ENCODE measurements around the gene DPYSL4. TPM values are rescaled to one million over a fixed set of nuclear protein-coding genes. Genes with fewer than 3 reads are reported as not detected.
A peak's percentile ranks its signal among the peaks of the same experiment; 100 is the strongest.

Gene DPYSL4
- total RNA-seq, 1 experiment from 2014 or later, result 26.3 TPM

DNA sequence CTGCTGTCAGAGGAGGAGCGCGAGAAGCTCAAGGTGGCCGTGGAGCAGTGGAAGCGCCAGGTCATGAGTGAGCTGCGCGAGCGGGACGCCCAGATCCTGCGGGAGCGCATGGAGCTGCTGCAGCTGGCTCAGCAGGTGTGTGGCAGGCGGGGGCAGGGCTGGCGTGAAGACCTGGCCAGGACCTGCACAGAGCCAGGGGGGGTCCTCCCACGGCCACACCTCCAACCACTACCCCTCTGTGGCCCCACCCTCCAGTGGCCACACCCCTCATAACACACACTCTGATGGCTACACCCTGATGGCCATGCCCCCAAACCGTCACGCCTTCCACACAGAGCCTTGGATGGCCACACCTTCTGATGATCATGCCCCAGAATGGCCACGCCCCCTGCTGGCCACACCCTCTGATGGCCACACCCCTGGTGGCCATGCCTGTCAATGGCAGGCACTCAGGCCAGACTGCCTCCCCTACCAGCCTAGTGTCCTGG is 23.4 kb upstream of the DPYSL4 start:
- H3K9ac ChIP-seq (ENCODE audit: extremely low read depth, insufficient read length, low read length), result no peak overlapping the region
- no CpG with 5 or more reads among the region's 16 CpGs for WGBS (ENCODE audit: extremely low coverage, insufficient read length, low lambda C conversion rate)

More for the DNA sequence above, 23.4 kb upstream of the DPYSL4 start:
- H3K23ac ChIP-seq (ENCODE audit: insufficient read length, low read depth, low read length), result no peak overlapping the region
- no peak overlapping the region for H2BK15ac ChIP-seq (ENCODE audit: low read depth, low read length)
- no peaks in the 10 kb centered on the region for H3K79me2 ChIP-seq (ENCODE audit: insufficient read depth, low read length)
- no peaks in the 10 kb centered on the region; the same call in 1 of the 2 replicates for H3K4me1 ChIP-seq (ENCODE audit: insufficient read depth, low read length)
- no peak overlapping the region for H3K4ac ChIP-seq (ENCODE audit: low read depth, low read length)
- Mint-ChIP-seq H3K27me3 (ENCODE audit: low read depth) (peaks cover 7% of the 10 kb centered on the region), H3K9me3 (peaks cover 0 to 5% of the 10 kb centered on the region in 2 experiments; a peak in 4 of 5 replicates), H3K4me1 (peaks cover 14 to 27% of the 10 kb centered on the region in 2 experiments), H3K4me3 (peak overlapping the region; percentile 31 to 50; a peak in 3 of 5 replicates), H3K36me3 (ENCODE audit: insufficient read depth in 1 of 3, low read depth in 3 of 3) (no peaks in the 10 kb centered on the region; a peak in 1 of 7 replicates), H3K27ac (no peak overlapping the region; a peak in 1 of 7 replicates)
- no peak overlapping the region for H2AFZ ChIP-seq (ENCODE audit: low read length)
- H4K91ac ChIP-seq (ENCODE audit: insufficient read length, low read depth, low read length), result no peak overlapping the region
- no peak overlapping the region for H2BK12ac ChIP-seq (ENCODE audit: insufficient read length, low read depth, low read length)
- TF ChIP-seq, protein P1, sequence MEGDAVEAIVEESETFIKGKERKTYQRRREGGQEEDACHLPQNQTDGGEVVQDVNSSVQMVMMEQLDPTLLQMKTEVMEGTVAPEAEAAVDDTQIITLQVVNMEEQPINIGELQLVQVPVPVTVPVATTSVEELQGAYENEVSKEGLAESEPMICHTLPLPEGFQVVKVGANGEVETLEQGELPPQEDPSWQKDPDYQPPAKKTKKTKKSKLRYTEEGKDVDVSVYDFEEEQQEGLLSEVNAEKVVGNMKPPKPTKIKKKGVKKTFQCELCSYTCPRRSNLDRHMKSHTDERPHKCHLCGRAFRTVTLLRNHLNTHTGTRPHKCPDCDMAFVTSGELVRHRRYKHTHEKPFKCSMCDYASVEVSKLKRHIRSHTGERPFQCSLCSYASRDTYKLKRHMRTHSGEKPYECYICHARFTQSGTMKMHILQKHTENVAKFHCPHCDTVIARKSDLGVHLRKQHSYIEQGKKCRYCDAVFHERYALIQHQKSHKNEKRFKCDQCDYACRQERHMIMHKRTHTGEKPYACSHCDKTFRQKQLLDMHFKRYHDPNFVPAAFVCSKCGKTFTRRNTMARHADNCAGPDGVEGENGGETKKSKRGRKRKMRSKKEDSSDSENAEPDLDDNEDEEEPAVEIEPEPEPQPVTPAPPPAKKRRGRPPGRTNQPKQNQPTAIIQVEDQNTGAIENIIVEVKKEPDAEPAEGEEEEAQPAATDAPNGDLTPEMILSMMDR (conservative IDR thresholded peaks at IDR 0.05), result peak; percentile 55
- H2AK5ac ChIP-seq (ENCODE audit: insufficient read length, low read length), result no peak overlapping the region
- H3K27ac ChIP-seq (ENCODE audit: insufficient read length, low read depth, low read length), result no peak overlapping the region
- no peak overlapping the region for H4K5ac ChIP-seq (ENCODE audit: insufficient read length, low read depth, low read length)
- no peaks in the 10 kb centered on the region for H3K27me3 ChIP-seq (ENCODE audit: insufficient read depth, low read length)
- no peak overlapping the region for H3K56ac ChIP-seq (ENCODE audit: insufficient read length, low read depth, low read length)
- H4K20me1 ChIP-seq (ENCODE audit: control insufficient read depth, insufficient read depth, insufficient read length), result no peaks in the 10 kb centered on the region
- H2BK120ac ChIP-seq (ENCODE audit: low read depth, low read length, poor library complexity, severe bottlenecking), result no peak overlapping the region
- no peaks in the 10 kb centered on the region for H3K9me3 ChIP-seq (ENCODE audit: control insufficient read depth, low read depth, low read length)
- H4K8ac ChIP-seq (replicated peaks; ENCODE audit: insufficient read length, low read depth, low read length), result no peak overlapping the region
- H3T11ph ChIP-seq (ENCODE audit: low read length), result no peak overlapping the region
- H2BK5ac ChIP-seq (ENCODE audit: insufficient read length, low read length), result no peak overlapping the region
- H3K4me2 ChIP-seq (ENCODE audit: insufficient read depth, insufficient read length, low read length), result peak overlapping the region; percentile 20
- peak; percentile 98 for DNase-seq
- H2BK20ac ChIP-seq (ENCODE audit: low read depth, low read length, poor library complexity, severe bottlenecking), result no peak overlapping the region
- no peaks in the 10 kb centered on the region for H3K23me2 ChIP-seq (ENCODE audit: insufficient read length, low read depth, low read length, poor library complexity, severe bottlenecking)
- H3K14ac ChIP-seq (ENCODE audit: insufficient read depth, low read length), result no peak overlapping the region
- no peak overlapping the region for H3K18ac ChIP-seq (ENCODE audit: insufficient read length, low read depth, low read length)
- H3K79me1 ChIP-seq (ENCODE audit: insufficient read depth, low read depth, low read length, poor library complexity, severe bottlenecking), result no peaks in the 10 kb centered on the region

All from H9 (cell line).